ENCODE measurements around the gene SEMA3F. TPM values are rescaled to one million over a fixed set of nuclear protein-coding genes. Genes with fewer than 3 reads are reported as not detected.
"Not testable (repeated sequence)": the region's sequence is repeated elsewhere in the genome, so short reads cannot be mapped to it uniquely, and the experiment has no call there.

Gene SEMA3F
- polyA plus RNA-seq, 3 donors: 75.3 to 87.7 (median 78.6) TPM

DNA sequence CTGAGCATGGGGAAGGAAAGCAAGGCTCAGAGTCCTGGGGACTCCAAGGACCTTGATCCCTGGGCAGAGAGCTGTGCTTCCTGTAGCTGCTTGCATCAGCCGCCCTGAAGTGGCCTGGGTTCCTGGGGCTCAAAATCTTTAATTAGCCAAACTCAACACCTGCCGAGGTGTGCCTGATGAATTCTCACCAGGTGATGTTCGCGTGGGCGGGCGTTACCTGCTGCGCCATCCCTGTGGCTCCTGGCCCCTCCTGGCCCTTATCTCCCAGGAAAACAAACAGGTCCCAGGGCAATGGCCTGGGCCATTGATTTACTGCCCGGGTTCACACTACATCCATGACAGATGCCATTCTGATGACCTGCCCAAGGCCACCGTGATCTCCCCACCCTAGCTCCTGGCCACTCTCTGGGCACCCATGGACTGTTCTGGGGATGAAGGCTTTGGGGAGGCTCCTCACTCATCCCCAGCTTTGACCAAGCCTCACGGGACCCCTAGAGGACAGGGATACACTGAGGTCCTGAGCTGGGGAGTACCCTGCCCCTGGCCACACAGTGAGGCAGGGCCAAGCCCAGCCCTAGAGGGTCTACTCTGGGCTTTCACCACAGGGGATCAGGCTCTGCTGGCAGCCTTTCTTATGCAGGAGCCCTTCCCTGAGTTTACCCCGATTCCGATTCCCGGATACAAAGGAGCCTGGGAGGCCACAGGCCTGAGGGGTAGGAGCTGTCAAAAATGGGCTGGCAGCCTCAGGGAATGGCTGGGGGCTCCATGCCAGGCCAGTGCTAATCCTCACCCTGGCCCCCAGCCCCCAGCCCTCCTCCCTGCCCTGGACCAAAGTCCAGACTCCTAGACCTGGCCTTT is 55.6 kb downstream of the SEMA3F start:
- no peak for DNase-seq

GRCh38 chr3:50211368-50211717 is 56.2 kb downstream of the SEMA3F start:
- not testable (repeated sequence) for DNase-seq

DNA sequence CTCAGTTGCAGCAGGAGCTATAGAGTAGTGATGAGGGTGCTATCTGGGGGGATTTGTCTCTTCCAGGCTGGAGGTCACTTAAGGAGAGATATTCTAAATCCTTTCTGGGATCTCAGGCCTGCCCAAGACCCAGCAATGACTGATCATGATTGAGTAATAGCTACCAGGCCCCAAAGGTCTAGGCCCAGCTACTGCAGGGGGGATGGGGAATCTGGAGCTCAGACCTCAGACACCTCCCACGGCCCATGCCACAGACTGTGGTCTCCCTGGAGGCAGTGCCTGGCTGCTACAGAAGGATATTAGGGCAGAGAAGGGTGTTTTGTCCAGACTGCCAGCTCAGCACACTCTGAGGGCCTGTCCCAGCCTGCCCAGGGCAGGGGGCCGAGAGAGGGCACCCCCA is 56.8 kb downstream of the SEMA3F start:
- DNase-seq: no peak

DNA sequence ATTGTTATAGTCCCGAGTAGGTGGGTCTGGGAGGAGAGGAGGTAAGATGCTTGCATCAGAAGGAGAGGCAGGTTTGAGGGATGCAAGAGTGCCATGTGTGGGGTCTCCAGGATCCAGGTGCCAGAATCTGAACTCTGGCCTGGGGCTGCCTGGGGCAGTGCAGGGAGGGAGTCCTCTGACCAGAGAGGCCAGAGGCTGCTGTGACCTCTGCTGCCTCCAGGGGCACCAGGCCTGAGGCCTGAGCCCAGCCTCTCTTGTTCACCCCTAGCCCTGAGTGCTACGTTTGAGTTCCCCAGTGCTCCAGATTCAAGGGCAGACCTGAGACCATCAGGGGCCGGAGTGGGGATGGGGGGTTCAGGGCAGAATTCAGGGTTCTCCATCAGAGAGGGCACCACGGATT is 57.4 kb downstream of the SEMA3F start:
- no peak for DNase-seq

DNA sequence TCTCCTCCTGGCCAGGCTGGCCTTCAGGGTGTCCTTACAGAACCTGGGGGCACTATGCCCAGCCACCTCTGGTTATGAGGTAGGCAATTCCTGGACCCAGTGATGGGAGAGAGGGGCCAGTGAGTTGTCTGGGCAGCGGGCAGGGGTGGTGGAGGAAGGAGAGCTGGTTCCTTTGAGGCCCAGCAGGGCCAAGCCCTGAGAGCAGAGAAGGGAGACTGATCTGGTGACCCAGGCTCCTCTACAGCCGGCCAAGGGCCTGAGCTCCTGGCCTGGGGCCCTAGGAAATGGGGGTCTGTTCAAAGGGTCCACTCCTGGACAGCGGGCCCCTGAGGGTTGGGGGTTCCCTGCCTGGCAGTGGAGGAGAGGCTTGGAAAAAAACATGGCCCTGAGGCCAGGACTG is 57.8 kb downstream of the SEMA3F start:
- DNase-seq: no peak

- no peak for DNase-seq
Observed at GRCh38 chr3:50213373-50213772, 58.2 kb downstream of the SEMA3F start.

GRCh38 chr3:50214824-50215223 is 59.7 kb downstream of the SEMA3F start:
- DNase-seq: no peak

DNA sequence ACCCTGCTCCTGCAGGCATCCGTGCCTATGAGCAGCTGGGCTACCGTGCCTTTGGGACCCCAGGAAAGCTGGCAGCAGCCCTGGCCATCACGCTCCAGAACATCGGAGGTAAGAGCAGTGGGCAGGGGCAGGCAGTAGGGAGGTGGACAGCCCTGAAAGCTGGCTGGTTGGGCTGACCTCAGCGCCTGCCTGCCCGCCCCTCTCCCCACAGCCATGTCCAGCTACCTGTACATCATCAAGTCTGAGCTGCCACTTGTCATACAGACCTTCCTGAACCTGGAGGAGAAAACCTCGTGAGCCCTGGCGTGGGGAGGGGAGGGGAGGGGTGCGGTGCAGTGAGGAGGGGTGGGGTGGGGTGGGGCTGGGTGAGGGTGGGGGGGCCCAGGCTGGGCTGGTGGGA is 60.4 kb downstream of the SEMA3F start:
- no peak for DNase-seq

GRCh38 chr3:50217681-50218080 is 62.6 kb downstream of the SEMA3F start:
- DNase-seq: no peak

DNA sequence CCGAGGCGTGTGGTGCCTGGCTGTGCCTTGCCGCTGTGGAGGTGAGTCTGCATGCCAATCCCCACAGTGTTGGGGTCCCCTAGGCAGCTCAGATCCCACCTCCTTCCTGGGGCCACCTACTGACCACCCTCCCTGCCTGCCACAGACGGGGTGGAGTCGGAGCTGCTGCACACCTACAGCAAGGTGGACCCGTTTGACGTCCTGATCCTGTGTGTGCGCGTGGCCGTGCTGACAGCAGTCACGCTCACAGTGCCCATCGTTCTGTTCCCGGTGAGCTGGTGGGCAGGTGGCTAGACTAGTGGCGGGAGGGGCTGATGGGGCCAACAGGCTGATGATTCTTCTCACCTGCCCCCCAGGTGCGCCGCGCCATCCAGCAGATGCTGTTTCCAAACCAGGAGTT is 63.3 kb downstream of the SEMA3F start:
- no peak for DNase-seq

- DNase-seq: no peak
Observed at GRCh38 chr3:50219285-50219684, 64.2 kb downstream of the SEMA3F start.

- DNase-seq: no peak
Observed at GRCh38 chr3:50220109-50220508, 65.0 kb downstream of the SEMA3F start.

DNA sequence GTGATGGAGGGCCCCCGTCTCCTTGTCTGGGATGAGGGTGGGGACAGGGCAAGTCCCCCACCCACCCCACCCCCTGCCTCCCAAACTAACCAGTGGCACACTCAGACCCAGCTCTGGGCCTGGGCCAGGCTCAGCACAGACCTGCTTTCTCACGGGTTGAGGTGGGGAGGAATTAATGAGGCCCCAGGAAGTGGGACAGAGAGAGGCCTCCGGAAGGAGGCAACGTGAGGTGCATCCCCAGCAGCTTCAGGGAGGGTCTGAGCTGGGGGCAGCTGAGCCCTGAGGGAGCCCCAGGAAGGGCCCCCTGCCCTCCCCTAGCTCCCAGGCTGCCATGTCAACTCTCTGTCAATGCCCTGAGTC is 65.9 kb downstream of the SEMA3F start:
- DNase-seq: no peak

DNA sequence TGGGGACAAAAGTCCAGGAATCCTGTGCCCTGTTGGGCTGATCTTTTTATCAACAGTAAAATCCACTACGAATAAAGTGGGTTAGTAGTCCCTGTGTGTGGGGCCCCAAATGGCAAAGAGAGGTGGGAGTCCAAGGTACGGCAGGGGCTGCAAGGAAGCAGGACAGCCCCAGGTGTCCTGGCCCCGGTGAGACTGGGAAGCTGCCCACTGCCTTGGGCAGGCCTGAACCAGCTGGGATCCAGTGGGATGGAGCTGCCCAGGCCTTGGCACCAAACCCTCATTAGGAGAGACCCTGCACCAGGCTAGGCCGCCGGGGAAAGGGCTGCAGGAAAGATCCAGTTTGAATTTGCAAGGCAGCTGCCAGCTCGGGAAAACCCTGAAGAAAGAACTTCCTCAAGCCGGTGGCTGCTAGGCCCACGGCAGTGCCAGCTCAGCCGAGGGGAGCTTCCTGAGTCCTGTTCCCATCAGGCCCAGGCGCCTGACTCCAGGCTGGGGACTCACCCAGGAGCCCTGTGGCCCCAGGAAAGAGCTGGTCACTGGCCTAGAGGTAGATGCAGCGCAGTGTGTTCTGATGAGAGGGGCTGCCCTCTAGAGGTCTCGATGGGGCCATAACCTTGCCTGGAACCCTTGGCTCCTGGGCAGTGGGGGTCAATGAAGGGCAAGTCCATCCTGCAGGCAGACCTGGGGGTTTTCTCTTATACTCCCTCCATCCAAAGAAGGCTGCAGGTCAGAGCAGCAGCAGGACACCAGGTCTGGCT is 66.5 kb downstream of the SEMA3F start:
- no peak for DNase-seq

- no peak for DNase-seq
Observed at GRCh38 chr3:50222169-50222528, 67.0 kb downstream of the SEMA3F start.

DNA sequence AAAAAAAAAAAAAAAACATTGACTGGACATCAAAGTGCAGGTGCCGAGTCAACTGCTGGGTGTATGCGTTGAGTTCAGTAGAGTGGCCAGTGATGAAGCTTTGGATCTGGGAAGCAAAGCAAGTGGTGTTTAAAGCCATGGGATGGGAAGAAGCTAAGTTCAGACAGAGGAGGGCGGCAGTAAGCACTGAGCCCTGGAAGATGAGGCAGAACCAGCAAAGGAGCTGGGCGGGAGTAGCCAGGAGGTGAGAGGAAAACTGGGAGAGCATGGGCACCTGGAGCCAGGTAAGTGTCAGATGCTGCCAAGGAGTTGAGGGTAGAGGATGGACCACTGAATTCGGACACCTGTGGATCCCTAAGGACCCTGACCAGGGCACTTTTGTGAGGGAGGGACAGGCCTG is 69.5 kb downstream of the SEMA3F start:
- no peak for DNase-seq

- DNase-seq: no peak
Observed at GRCh38 chr3:50226888-50227389, 71.8 kb downstream of the SEMA3F start.

DNA sequence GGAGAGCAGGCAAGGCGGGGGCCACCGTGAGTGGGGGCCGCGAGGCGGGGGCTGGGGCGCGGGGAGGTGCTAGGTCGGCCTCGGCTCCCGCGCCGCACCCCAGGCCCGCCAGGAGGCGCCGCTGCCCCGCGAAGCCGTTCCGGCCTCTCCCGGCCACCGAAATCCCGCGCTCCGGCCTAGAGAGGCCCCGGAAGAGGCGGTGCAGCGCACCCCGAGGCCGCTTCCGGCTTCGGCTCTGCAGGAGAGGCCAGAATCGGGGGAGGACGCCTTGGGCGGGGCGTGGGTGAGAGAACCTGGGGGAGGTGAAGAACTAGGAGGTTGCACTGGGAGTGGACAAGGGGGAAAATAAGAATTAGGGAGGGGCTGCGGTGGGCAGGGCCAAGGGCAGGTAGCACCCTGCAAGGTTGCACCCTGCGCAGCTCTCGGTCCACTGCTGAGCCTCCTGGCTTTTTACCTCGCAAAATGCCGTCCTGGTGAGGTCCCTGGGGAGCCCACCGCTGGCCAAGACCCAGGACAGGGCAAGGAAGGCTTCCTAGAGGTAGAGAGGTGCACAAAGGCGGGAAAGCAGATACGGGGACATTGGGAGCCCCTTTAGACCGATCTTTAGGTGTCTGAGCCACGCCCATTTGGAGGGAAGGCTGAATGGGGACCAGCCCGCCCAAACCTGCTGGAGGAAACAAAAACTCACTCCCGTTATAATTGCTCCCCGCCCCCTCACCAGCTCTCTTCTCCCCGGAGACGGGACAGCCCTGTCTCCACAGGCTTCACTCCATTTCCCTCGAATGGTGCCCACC is 72.5 kb downstream of the SEMA3F start:
- peak; percentile 96 for DNase-seq

DNA sequence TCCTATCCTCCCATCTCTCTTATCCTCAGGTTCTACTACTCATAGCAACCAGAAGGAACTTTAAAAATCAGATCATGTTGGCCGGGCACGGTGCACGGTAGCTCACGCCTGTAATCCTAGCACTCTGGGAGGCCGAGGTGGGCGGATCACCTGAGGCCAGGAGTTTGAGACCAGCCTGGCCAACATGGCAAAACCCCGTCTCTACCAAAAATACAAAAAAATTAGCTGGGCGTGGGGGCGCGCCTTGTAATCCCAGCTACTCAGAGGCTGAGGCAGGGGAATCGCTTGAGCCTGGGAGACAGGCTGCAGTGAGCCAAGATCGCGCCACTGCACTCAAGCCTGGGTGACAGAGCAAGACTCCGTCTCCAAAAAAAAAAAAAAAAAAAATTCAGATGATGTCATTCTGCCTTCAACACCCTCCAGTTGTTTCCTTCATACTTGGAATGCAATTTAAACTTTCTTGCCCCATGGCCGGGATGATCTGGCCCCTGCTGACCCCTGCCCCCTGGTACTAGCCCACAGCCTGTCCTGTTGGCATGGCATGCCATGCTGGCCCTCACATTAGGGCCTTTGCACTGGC is 73.2 kb downstream of the SEMA3F start:
- not testable (repeated sequence) for DNase-seq

DNA sequence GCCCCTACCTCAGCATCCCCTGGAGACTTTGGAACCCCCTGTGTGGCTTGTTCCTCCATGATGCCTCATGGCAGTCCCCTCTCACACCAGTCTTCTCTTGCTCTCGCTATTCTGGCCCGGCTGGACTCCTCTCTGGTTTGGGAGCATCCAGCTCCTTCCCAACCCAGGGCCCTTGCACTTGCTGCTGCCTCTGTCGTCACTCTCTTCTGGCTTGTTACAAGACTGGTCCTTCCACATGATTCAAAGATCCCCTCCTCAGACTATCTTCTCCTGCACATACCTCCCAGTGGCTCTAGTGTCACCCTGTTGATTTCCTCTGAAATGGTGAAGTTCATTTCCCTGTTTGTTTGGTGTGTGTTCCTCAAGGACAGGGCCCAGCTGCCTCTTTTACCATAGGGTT is 74.4 kb downstream of the SEMA3F start:
- no peak for DNase-seq

- no peak for DNase-seq
Observed at GRCh38 chr3:50230104-50230793, 75.1 kb downstream of the SEMA3F start.

GRCh38 chr3:50230794-50231125 is 75.6 kb downstream of the SEMA3F start:
- DNase-seq: no peak

Data from renal pelvis (tissue), 4 donors.